ENCODE results near the gene WLS.
"Not testable (repeated sequence)": the region's sequence is repeated elsewhere in the genome, so short reads cannot be mapped to it uniquely, and the experiment has no call there.

The WLS gene

DNA sequence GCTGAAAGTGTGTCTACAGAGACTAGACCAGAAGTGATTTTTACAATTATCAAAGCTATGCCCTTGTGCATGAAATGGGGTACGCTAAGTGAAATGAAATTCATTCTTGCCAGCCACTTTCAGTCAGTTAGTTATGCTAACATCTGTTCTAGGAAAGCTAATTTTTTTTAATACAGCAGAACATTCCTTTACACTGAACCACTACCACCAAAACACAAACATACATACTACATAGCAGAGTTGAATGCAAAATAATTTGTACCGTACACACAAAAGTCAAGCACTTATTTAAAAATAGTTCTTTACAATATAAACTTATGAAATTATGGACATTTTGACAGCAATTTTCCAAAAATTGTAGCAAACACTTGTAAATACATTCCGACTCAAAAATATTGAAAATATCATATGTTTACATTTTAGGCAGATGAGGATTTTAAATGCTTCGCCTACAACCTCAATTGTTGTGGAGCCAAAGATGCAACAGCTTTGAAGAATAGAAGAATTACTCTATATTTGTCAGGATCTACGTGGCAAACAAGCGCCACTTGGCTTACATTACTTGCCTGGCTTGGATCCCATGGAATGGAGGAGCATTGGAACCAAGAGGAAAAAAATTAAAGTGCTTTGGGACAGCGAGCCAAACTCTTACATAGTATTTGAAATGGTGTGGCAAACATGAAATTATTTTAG lies 30.6 kb downstream of the WLS start:
- no peak for DNase-seq

DNA sequence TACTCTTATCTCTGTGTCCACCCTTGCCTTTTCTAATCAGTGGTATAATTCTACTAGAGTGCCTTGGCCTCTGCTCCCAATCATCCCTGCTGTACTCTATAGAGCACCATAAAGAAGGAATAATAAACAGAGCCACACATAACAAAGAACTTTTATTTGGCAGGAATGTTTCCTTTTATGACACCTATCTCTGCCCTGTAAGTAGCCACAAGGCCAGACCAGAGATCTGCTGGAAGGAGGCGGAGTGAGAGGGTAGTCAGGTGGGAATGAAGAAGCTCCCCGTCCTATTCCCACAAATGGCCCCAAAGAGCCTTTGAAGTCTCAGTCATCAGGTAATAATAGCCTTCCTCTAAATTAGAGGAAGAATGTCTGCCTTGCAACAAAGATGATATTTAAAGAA lies 32.7 kb downstream of the WLS start:
- no peak for DNase-seq

DNA sequence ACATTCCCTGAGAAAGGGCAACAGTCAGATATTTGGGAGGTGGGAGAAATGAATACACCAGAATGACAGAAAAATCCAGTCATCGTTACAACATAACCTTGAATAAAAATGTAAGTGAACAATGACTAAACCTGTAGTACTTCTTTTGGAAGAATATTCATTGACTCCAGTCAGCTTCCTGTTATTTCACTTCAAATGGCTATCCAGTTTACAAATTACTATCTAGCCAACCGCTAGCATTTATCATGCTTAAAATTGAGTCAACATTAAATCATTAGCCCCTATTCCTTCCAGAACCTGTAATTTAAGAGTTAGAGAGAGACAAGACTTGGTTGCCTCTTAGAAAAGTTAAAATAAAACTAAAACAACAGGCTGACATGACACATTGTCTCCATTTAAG lies 33.6 kb downstream of the WLS start:
- DNase-seq, result no peak

DNA sequence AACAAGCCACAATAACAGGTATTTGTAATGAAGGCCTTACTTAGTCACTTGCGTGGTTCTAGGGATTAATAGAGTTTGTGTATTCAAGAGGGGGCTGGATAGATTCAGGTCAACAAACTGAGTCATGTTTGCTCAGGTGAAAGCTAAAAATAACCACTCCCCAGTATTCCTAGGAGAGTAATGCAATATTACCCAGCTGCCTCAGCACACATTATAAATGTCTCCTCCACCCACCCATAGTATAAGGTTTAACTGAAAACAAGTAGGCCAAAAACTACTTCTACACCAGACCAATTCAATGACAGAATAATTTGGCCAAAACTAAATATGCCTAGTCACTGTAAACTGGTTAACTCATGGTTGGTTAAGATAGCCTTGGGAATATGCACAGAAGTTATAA lies 34.4 kb downstream of the WLS start:
- DNase-seq, result no peak

DNA sequence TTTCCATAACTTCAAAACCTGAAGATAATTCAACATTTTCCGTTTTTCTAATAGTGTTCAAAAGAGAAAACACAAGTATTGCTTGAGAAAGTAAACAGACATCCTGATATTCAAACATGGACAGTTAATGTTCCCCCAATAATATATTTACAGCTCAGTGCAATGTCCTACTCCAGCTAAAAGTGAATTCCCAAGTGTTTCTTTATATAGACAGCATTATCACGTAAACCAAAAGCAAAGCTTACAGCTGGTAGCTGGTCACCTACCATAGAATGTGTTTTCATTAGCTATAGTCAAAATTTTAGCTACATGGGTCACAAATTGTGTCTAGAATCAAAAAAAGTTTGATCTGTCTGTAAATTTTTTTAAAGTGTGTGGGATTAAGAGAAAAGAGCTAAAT lies 34.9 kb downstream of the WLS start:
- DNase-seq, result no peak

DNA sequence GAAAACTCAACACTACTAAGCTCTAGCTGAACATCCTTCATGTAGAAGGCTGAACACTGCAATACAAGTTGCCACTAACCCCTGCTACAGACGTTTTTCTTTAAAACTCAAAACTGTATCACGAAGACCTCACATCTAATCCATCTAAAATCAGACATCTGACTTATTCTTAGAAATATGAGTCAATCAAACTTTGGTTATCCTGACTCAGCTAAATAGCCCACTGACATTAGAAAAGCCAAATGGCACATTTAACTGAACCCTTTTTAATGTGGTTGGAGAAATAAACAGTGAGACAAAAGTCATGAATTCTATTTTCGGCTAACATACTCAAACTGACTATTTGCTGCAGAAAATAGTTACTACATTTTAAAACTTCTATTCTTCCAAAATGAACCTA lies 35.6 kb downstream of the WLS start:
- DNase-seq, result no peak

DNA sequence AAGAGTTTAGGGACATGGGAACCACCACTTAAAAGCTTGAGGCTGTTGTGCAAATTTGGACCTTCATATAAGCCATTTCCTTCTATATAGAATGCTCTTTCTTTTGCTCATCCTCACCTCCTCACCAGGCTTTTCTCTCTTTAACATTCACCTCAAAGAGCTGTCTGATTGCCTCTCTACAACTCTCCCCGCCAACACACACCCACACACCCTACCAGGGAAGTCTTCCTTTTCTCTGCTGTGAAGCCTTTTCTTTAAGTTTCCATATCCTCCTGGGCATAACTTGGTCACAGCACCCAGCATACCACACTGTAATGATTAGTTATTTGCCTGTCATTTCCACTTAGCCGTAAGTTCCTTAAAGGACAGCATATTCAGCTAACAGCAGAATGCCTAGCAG lies 40.6 kb downstream of the WLS start:
- DNase-seq, result no peak

DNA sequence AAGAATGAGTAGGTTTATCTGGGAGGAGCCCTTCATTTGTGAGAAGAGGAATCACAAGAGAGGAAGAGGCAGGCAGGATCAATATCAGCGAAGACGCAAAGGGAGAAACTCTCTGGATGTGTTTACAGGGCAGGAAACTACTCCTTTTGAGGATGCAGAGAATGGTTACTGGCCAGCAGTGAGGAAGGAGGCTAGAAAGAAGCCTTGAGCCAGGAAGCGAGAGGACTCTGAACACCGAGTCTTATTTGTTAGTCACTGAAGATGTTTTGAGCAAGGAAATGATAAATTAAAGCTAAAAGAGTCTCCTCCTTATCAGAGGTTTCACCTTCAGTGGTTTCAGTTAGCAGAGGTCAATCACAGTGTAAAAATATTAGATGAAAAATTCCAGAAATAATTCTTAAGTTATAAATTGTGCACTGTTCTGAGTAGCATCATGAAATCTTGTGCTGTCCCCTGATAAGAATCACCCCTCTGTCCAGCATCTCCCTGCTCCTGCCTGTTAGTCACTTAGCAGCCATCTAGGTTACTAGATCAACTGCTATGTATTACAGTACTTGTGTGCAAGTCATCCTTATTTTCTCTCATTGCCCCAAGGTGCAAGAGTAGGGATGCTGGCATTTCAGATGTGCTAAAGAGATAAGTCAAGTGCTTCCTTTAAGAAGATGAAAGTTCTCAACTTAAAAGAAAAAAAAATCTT lies 43.5 kb downstream of the WLS start:
- DNase-seq, result no peak

DNA sequence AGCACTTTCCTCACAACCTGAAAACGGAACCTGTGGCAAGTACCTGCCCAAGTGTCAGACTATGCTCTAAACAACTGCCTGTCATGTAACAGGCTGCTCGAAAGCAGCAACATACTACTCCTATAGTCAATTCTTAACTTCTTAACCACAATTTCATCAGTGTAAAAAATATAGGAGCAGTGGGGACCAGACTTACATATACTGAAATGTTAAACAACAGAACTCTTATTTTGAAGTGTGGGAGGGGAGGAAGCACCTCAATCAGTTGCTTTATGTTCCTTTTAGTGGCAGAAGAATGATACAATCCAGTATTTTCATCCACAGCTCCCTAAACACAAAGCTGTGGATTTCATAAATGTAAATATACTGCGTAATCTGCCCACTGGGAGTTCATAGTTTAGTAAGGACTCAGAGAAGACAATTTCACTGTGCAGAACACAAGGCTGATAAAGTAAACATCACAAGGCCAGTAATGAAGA lies 44.2 kb downstream of the WLS start:
- no peak for DNase-seq

DNA sequence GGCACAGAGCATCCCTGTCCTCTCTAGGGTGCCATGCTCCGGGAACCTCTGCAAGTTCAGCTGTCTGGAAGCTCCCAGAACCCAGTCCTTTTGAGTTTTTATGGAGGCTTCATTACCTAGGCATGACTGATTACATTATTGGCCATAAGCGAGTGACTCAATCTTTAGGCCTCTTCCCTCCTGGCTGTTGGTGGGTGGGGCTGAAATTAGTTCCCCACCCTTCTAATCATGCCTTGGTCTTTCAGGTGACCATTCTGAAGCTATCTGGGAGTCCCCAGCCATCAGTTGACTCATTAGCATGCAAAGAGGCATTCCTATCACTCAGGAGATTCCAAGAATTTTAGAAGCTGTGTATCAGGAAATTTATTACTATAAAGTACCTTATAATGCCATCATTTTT lies 46.6 kb downstream of the WLS start:
- DNase-seq, result no peak

DNA sequence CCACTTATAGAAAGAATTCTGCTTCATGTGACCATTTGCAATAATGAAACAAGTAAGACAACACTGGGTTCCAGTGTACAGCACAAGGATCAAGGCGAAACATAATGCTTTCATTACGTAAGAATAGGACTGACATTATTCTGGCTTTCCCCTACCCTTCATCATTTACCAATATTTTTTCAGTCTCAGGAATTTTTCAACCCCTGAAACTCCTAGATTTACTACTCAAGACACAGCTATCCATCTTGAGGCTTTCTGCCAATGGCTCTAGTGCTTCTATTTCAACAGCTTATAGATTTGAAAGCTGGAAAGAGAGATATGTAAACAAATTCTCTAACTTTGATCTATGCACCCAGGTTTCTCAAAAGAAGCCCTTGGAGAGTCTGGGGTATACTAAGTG lies 48.4 kb downstream of the WLS start:
- DNase-seq, result no peak

DNA sequence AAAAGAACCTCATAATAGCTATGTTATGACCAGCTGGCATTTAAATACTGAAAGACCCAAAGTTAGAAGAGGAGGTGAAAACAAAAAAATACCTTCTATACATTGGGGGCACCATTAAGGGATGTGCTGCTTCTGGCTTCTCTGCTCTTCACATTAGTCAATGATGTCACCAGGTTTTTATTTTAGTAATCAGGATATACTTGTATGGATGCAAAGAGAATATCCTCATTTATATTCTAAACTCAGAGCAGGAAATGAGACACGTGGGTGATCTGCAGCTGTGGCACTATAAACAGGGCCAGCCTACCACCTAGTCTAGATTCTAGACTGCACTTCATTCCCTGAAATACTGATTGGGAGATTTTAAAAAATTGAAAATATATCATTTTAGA lies 51.2 kb downstream of the WLS start:
- DNase-seq, result no peak

DNA sequence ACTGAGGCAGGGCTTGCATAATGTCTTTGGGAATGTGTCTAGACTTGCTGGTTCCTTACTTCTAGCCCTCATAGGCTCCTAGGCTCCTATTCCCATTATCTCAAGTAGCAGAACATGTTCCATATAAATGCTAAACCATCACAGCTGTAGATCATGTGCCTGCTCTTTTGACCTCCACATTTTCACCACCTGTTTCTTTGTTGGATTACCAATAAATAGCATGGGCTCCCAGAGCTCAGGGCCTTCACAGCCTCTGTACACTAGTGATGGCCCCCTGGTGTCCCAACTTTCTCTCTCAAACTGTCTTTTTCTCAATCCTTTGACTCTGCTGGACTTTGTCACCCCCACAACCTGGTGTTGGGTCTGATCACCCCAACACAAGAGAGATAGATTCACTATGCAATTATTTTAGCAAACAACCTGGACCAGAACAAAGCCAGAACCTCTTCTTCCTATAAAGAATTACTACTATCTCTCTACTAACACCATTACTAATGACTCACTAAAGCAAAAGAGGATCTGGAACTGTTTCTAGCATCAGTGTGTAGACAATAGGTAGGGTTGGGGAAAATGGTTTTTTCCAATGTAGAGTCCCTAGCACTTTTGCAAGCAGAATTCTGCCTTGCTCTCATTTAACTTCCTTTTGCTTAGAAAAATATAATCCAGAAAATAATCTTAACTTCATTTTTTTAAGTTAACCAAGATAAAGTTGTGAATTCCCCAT lies 51.7 kb downstream of the WLS start:
- DNase-seq, result no peak

DNA sequence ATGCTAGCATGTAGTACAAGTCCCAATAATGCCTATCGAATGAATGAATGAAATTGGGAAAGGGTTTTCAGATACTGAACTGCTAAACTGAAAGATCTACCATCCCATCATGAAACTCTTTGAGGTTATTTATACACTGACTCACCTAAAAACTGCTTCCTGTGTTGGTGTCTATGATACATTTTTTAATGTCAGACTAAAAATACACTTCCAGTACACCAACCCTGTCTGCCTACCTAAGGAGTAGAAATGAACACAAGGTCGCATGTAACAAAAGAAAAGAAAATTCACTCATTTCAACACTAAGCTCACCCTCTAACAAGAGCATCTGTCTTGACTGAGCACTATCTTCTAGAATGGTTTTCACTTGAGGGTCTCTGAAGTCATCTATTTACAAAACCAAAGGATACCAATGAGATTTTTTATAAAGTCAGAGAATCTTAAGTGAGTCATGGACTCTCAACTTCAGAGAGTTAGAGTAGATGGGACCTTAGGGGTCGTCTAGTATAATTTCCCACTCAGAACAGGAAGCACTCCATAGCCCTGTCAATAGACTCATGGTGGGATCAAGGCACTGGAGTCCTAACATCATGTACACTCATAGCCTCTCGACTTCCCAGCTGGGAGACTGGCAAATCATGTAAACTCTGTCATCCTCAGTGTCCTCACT lies 53.4 kb downstream of the WLS start:
- no peak for DNase-seq

DNA sequence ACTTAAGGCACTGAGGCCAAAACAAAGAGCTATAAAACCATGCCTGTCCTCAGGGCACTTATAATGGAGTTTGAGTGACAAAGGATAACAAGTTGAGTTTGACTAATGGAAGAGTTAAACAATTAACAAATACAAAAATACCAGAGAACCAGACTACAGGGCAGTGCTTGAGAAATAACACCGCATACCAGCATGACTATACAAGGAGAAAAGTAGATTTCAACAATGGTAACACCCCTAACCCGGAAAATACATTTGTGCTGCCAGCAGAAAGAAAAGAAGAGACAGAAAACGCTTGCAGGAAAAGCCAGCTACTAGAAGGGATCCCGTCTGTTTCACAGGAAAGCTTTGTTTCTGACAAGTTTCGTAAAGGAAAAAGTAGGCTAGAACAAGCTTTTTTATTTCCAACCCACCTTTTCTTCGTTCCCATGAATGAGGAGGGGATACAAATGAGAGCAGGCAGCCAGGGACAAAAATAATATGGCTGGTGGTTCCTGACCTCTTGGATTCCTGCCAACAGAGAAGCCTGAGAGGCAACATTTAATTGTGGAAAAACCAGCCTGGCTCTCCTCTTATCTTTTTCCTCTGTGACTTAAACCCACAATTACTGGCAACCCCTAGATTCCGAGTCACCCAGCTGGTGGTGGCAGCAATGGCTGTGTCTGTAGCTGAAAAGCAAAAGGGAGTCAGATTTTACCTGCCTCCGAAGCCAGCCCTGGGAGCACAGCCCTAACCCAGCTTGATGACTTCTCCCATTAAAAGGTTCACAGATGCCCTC lies 56.5 kb downstream of the WLS start:
- peak in 4 of 56 donors; percentile 0 to 5 (median 3) for DNase-seq

DNA sequence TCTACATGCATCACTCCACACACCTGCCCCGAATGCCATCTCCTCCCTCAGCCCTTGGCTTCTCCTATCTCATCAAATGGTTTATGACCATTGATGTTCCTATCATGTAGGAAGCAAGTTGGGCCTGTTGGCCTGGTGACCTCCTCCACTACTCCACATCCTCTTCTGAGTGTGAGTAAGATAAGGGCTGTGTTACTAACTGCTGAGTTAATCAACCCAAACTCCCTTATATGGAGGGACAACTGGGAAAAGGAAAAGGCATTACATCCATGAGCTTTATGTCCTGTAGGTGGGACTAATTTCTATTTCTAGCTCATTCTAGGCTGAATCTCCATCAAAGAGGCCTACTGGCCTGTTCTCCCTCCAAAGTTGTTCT lies 57.6 kb downstream of the WLS start:
- no peak for DNase-seq

DNA sequence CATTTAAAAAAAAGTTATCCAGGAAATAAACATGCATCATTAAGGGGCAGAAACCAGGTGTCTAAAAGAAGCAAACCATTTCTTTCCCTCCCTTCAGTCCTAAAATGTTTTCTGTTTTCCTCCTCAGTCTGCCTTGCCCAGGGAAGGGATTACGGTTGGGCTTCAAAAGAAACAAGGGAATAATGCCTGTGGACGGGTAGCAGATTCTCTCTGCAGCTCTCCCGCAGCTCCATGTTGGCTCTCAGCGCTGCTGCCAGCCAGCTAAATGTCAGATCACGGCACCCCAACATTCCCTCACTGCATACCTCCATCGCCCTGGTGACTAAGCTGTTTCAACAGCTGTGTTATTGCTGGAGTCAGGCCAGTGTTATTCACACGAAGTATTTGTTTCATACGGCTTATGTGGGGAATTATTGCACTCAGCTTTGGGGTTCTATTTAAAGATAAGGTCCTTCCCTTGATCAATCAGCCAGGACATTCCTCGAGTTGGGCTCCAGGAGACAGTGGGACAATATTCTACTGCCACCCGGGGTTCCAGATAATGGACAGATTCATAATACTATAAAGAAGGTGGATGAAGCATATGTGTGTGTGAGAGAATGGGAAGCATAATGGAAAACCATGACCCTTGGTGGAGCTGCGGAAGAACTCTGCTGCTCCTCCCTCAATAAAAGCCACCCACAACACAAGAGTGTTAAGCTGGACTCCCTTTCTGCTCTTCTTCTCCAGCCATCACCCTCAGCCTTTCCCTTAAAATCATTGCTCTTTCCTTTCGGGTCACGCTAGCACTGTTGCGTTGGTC lies 58.2 kb downstream of the WLS start:
- peak in 12 of 56 donors; percentile 4 to 22 (median 7) for DNase-seq

DNA sequence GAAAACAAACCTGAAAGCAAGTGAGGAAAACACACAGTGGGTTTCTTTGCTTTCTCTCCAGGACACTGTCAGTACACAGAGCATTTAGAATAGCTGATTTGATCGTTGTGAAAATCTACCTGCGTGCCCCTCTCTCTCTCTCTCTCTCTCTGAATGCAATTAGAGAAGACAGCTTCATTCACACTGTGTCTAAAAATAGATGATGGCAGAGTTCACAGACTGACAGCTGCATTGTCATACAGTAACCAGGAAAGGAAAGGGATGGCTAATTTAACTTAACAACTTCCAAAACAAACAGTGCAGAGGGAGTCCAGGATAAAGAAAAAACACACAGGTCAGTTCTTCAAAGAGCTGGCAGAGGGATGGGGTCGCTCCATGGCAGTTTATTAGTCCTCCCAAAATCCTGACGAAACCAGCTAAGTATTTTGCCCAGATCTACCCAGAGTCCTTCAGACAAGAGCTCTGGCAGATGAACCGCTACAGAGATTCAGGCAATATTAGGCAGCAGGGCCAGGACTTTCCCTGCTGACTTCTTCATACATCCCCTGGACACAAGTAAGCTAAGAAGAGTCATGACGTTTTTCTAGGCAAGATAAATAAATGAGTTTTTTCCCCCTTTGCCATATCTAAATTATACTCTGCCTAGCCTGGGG lies 58.9 kb downstream of the WLS start:
- no peak for DNase-seq

DNA sequence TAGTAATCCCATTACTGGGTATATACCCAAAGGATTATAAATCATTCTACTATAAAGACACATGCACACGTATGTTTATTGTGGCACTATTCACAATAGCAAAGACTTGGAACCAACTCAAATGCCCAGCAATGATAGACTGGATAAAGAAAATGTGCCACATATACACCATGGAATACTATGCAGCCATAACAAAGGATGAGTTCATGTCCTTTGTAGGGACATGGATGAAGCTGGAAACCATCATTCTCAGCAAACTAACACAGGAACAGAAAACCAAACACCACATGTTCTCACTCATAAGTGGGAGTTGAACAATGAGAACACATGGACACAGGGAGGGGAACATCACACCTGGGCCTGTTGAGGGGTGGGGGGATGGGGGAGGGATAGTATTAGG lies 60.5 kb downstream of the WLS start:
- DNase-seq, result not testable (repeated sequence)
